Muscle layer of duodenum (tissue), 2 donors: ENCODE data around the gene DOCK10.

Source experiments
- H3K27ac ChIP-seq: one replicate; pipeline ENCODE4 v1.7.0; 2013; ENCODE audit warnings: mild to moderate bottlenecking, low read length
- H3K27me3 ChIP-seq: one replicate; pipeline ENCODE4 v1.7.0; 2013; ENCODE audit warnings: low read depth, mild to moderate bottlenecking, control low read depth, low read length
- H3K36me3 ChIP-seq, 2 donors: one replicate each; pipeline ENCODE4 v1.7.0; 2013; ENCODE audit warnings: low read length in 2 of 2, control low read depth in 1 of 2, mild to moderate bottlenecking in 1 of 2; ENCODE audit not compliant: insufficient read depth in 2 of 2, control insufficient read depth in 1 of 2
- H3K4me1 ChIP-seq, 2 donors: one replicate each; pipeline ENCODE4 v1.7.0; 2013; ENCODE audit warnings: low read length in 2 of 2, mild to moderate bottlenecking in 2 of 2, control low read depth in 1 of 2, moderate library complexity in 1 of 2; ENCODE audit not compliant: insufficient read depth in 2 of 2, control insufficient read depth in 1 of 2
- H3K4me3 ChIP-seq, 2 donors: one replicate each; pipeline ENCODE4 v1.7.0; 2013; ENCODE audit warnings: low read length in 2 of 2, low read depth in 1 of 2, mild to moderate bottlenecking in 1 of 2
- H3K9me3 ChIP-seq, 2 donors: one replicate each; pipeline ENCODE4 v1.7.0; 2013; ENCODE audit warnings: low read length in 2 of 2, control low read depth in 1 of 2, mild to moderate bottlenecking in 1 of 2; ENCODE audit not compliant: control insufficient read depth in 1 of 2
- donor health status: healthy.

The DOCK10 gene

GRCh38 chr2:224940618-224941017, 101.7 kb downstream of the DOCK10 start:
- no peaks in the 10 kb centered on the region for H3K4me1 ChIP-seq
- no peak overlapping the region for H3K4me3 ChIP-seq
- no peaks in the 10 kb centered on the region for H3K9me3 ChIP-seq
- H3K27ac ChIP-seq, result no peak overlapping the region
- no peaks in the 10 kb centered on the region for H3K36me3 ChIP-seq
- no peaks in the 10 kb centered on the region for H3K27me3 ChIP-seq

GRCh38 chr2:224938651-224939182, 103.6 kb downstream of the DOCK10 start:
- no peaks in the 10 kb centered on the region for H3K4me1 ChIP-seq
- H3K27ac ChIP-seq, result no peak overlapping the region
- no peaks in the 10 kb centered on the region for H3K27me3 ChIP-seq
- no peaks in the 10 kb centered on the region for H3K36me3 ChIP-seq
- no peak overlapping the region for H3K4me3 ChIP-seq
- no peaks in the 10 kb centered on the region for H3K9me3 ChIP-seq

- no peak overlapping the region for H3K27ac ChIP-seq
- no peaks in the 10 kb centered on the region for H3K4me1 ChIP-seq
- H3K4me3 ChIP-seq, result no peak overlapping the region
- H3K9me3 ChIP-seq, result no peaks in the 10 kb centered on the region
- H3K27me3 ChIP-seq, result no peaks in the 10 kb centered on the region
- H3K36me3 ChIP-seq, result no peaks in the 10 kb centered on the region
These were observed 104.4 kb downstream of the DOCK10 start for GRCh38 chr2:224937887-224938286.

GRCh38 chr2:224934526-224935188, 107.6 kb downstream of the DOCK10 start:
- no peaks in the 10 kb centered on the region for H3K9me3 ChIP-seq
- H3K27ac ChIP-seq, result no peak overlapping the region
- H3K27me3 ChIP-seq, result no peaks in the 10 kb centered on the region
- H3K36me3 ChIP-seq, result no peaks in the 10 kb centered on the region
- no peaks in the 10 kb centered on the region for H3K4me1 ChIP-seq
- H3K4me3 ChIP-seq, result no peak overlapping the region

GRCh38 chr2:224933431-224933830, 108.8 kb downstream of the DOCK10 start:
- no peaks in the 10 kb centered on the region for H3K4me1 ChIP-seq
- H3K36me3 ChIP-seq, result no peaks in the 10 kb centered on the region
- H3K27ac ChIP-seq, result no peak overlapping the region
- no peaks in the 10 kb centered on the region for H3K27me3 ChIP-seq
- H3K9me3 ChIP-seq, result no peaks in the 10 kb centered on the region
- no peak overlapping the region for H3K4me3 ChIP-seq

GRCh38 chr2:224932522-224932921, 109.7 kb downstream of the DOCK10 start:
- Histone ChIP-seq H3K27ac (no peak overlapping the region), H3K4me1 (peaks cover 0 to 5% of the 10 kb centered on the region in 2 donors), H3K4me3 (no peak overlapping the region), H3K27me3 (no peaks in the 10 kb centered on the region), H3K9me3 (no peaks in the 10 kb centered on the region), H3K36me3 (no peaks in the 10 kb centered on the region)

GRCh38 chr2:224931956-224932355, 110.3 kb downstream of the DOCK10 start:
- no peaks in the 10 kb centered on the region for H3K9me3 ChIP-seq
- H3K27ac ChIP-seq, result no peak overlapping the region
- H3K4me3 ChIP-seq, result no peak overlapping the region
- H3K27me3 ChIP-seq, result no peaks in the 10 kb centered on the region
- H3K4me1 ChIP-seq, result peaks cover 0 to 9% of the 10 kb centered on the region in 2 donors
- no peaks in the 10 kb centered on the region for H3K36me3 ChIP-seq

- H3K27ac ChIP-seq, result no peak overlapping the region
- no peaks in the 10 kb centered on the region for H3K36me3 ChIP-seq
- no peaks in the 10 kb centered on the region for H3K27me3 ChIP-seq
- peaks cover 5 to 12% of the 10 kb centered on the region in 2 donors for H3K4me1 ChIP-seq
- H3K4me3 ChIP-seq, result no peak overlapping the region
- H3K9me3 ChIP-seq, result no peaks in the 10 kb centered on the region
These were observed 111.3 kb downstream of the DOCK10 start for GRCh38 chr2:224930990-224931389.

GRCh38 chr2:224930124-224930523, 112.1 kb downstream of the DOCK10 start:
- H3K4me1 ChIP-seq, result peaks cover 5 to 12% of the 10 kb centered on the region in 2 donors
- H3K27ac ChIP-seq, result no peak overlapping the region
- no peak overlapping the region for H3K4me3 ChIP-seq
- no peaks in the 10 kb centered on the region for H3K9me3 ChIP-seq
- H3K27me3 ChIP-seq, result no peaks in the 10 kb centered on the region
- H3K36me3 ChIP-seq, result no peaks in the 10 kb centered on the region

- H3K4me3 ChIP-seq, result no peak overlapping the region
- no peaks in the 10 kb centered on the region for H3K36me3 ChIP-seq
- H3K9me3 ChIP-seq, result no peaks in the 10 kb centered on the region
- H3K27me3 ChIP-seq, result no peaks in the 10 kb centered on the region
- peaks cover 5 to 12% of the 10 kb centered on the region in 2 donors for H3K4me1 ChIP-seq
- no peak overlapping the region for H3K27ac ChIP-seq
These were observed 112.8 kb downstream of the DOCK10 start for GRCh38 chr2:224929512-224929911.

GRCh38 chr2:224927646-224928173, 114.6 kb downstream of the DOCK10 start:
- H3K36me3 ChIP-seq, result no peaks in the 10 kb centered on the region
- H3K4me1 ChIP-seq, result peaks cover 5 to 12% of the 10 kb centered on the region in 2 donors
- no peak overlapping the region for H3K4me3 ChIP-seq
- H3K27ac ChIP-seq, result peak overlapping the region; percentile 17
- H3K27me3 ChIP-seq, result no peaks in the 10 kb centered on the region
- no peaks in the 10 kb centered on the region for H3K9me3 ChIP-seq

GRCh38 chr2:224927011-224927410, 115.3 kb downstream of the DOCK10 start:
- Histone ChIP-seq H3K27me3 (no peaks in the 10 kb centered on the region), H3K36me3 (no peaks in the 10 kb centered on the region), H3K9me3 (no peaks in the 10 kb centered on the region), H3K4me1 (peaks cover 5 to 12% of the 10 kb centered on the region in 2 donors), H3K27ac (peak overlapping the region; percentile 67), H3K4me3 (no peak overlapping the region)
